CD14-positive monocyte (primary cell): ENCODE measurements around the gene PRCD. TPM values are rescaled to one million over a fixed set of nuclear protein-coding genes. Genes with fewer than 3 reads are reported as not detected.

ENCODE experiments used
- DNase-seq, 3 donors: peaks; one replicate each; pipeline ENCODE4 v3.0.0-alpha.2; 2011 to 2022
- H2AFZ ChIP-seq: 2 replicates; pipeline ENCODE4 v1.6.0; 2012; ENCODE audit warnings: mild to moderate bottlenecking, low read depth, low read length, inconsistent platforms; ENCODE audit not compliant: insufficient read depth, poor library complexity, severe bottlenecking
- H3K27ac ChIP-seq, 2 donors: 1 replicate in 1 of 2; 2 replicates in 1 of 2; pipeline ENCODE4 v1.5.1; 2012 to 2013; ENCODE audit warnings: low read length in 2 of 2, control low read depth in 1 of 2, inconsistent platforms in 1 of 2, low read depth in 1 of 2, mild to moderate bottlenecking in 1 of 2
- H3K27me3 ChIP-seq, 2 donors: one replicate each; pipeline versions ENCODE4 v1.6.0 to v1.6.1; 2011 to 2013; ENCODE audit warnings: low read length in 2 of 2; ENCODE audit not compliant: control insufficient read depth in 2 of 2, insufficient read depth in 2 of 2
- H3K36me3 ChIP-seq, 2 donors: replicated peaks in 1 of 2; 1 replicate in 1 of 2; 2 replicates in 1 of 2; pipeline versions ENCODE4 v1.5.1 to v1.6.1; 2012 to 2013; ENCODE audit warnings: low read length in 2 of 2, control low read depth in 1 of 2, inconsistent platforms in 1 of 2, mild to moderate bottlenecking in 1 of 2; ENCODE audit not compliant: insufficient read depth in 2 of 2, control insufficient read depth in 1 of 2
- H3K4me1 ChIP-seq, 2 donors: 1 replicate in 1 of 2; 2 replicates in 1 of 2; pipeline versions ENCODE4 v1.5.1 to v1.6.1; 2012 to 2013; ENCODE audit warnings: low read length in 2 of 2, control low read depth in 1 of 2, inconsistent platforms in 1 of 2, mild to moderate bottlenecking in 1 of 2, moderate library complexity in 1 of 2; ENCODE audit not compliant: insufficient read depth in 2 of 2, control insufficient read depth in 1 of 2
- H3K4me2 ChIP-seq: replicated peaks from 2 replicates; pipeline ENCODE3; 2012; ENCODE audit warnings: low read length, moderate library complexity, mild to moderate bottlenecking; ENCODE audit not compliant: poor library complexity, severe bottlenecking; ENCODE audit errors: extremely low read depth
- H3K4me3 ChIP-seq, 3 experiments: fragments of 200-600 bp in 1 of 3; sonication (generic) in 1 of 3; replicated peaks in 1 of 3; 1 replicate in 2 of 3; 2 replicates in 1 of 3; pipeline ENCODE4 v1.5.1; 2011 to 2013; ENCODE audit warnings: low read length in 3 of 3, mild to moderate bottlenecking in 3 of 3, control low read depth in 2 of 3, low read depth in 2 of 3, inconsistent platforms in 1 of 3, moderate library complexity in 1 of 3
- H3K79me2 ChIP-seq: 2 replicates; pipeline ENCODE4 v1.6.0; 2012; ENCODE audit warnings: mild to moderate bottlenecking, control low read depth, inconsistent platforms, low read length, moderate library complexity; ENCODE audit not compliant: insufficient read depth
- H3K9ac ChIP-seq: 2 replicates; pipeline ENCODE4 v1.6.0; 2017; ENCODE audit warnings: low read length, mild to moderate bottlenecking; ENCODE audit not compliant: insufficient read depth, poor library complexity, severe bottlenecking
- H3K9me3 ChIP-seq, 2 donors: replicated peaks in 1 of 2; 1 replicate in 1 of 2; 2 replicates in 1 of 2; pipeline versions ENCODE4 v1.5.1 to v1.6.1; 2012 to 2013; ENCODE audit warnings: low read length in 2 of 2, control low read depth in 1 of 2; ENCODE audit not compliant: control insufficient read depth in 1 of 2, insufficient read depth in 1 of 2
- H4K20me1 ChIP-seq: 2 replicates; pipeline ENCODE4 v1.6.0; 2012; ENCODE audit warnings: mild to moderate bottlenecking, low read length, control low read depth, moderate library complexity; ENCODE audit not compliant: insufficient read depth
- H3K27ac Mint-ChIP-seq, 7 donors: one replicate each; pipeline ENCODE4 v1.8.0; 2020; ENCODE audit warnings: mild to moderate bottlenecking in 7 of 7, mixed read lengths in 7 of 7, moderate library complexity in 6 of 7, inconsistent platforms in 2 of 7
- H3K27me3 Mint-ChIP-seq, 3 donors: one replicate each; pipeline ENCODE4 v1.8.0; 2021 to 2022; ENCODE audit warnings: low read depth in 3 of 3, mild to moderate bottlenecking in 3 of 3, mixed read lengths in 3 of 3, moderate library complexity in 3 of 3, inconsistent platforms in 1 of 3
- H3K36me3 Mint-ChIP-seq, 2 donors: one replicate each; pipeline ENCODE4 v1.8.0; 2020; ENCODE audit warnings: mixed read lengths in 2 of 2, inconsistent platforms in 1 of 2, mild to moderate bottlenecking in 1 of 2
- H3K4me1 Mint-ChIP-seq: one replicate; pipeline ENCODE4 v1.8.0; 2020; ENCODE audit warnings: mild to moderate bottlenecking, mixed read lengths
- H3K4me3 Mint-ChIP-seq, 2 donors: one replicate each; pipeline ENCODE4 v1.8.0; 2020; ENCODE audit warnings: mild to moderate bottlenecking in 2 of 2, mixed read lengths in 2 of 2, moderate library complexity in 1 of 2
- H3K9me3 Mint-ChIP-seq, 7 donors: one replicate each; pipeline ENCODE4 v1.8.0; 2020 to 2022; ENCODE audit warnings: mixed read lengths in 7 of 7, mild to moderate bottlenecking in 6 of 7, moderate library complexity in 6 of 7, inconsistent platforms in 2 of 7
- WGBS: methylation state at CpG from one replicate; pipeline ENCODE4 v1.1.5; 2013; ENCODE audit warnings: missing lambda C conversion rate; ENCODE audit not compliant: insufficient coverage; 5-methylcytosine and 5-hydroxymethylcytosine counted together
- intact Hi-C, 2 donors: fragments of 100-400 bp; cut with micrococcal nuclease; formaldehyde crosslinking; loops; one replicate each; pipeline versions ENCODE4 v1.15.0 to v1.15.1; 2023
- polyA plus RNA-seq, 3 donors: library from polyadenylated mRNA; depleted of rRNA in 1 of 3; unstranded in 2 of 3; stranded (reverse) in 1 of 3; fragments of 300-500 nt in 2 of 3; fragments of >200 nt in 1 of 3; fragmentation: Illumina TruSeq in 2 of 3; gene quantifications; 1 replicate in 2 of 3; 2 replicates in 1 of 3; pipeline ENCODE4 v1.2.3, GENCODE V29; 2012 to 2021
- TF ChIP-seq, protein P1 (sequence below): fragments of 200-600 bp; IDR thresholded peaks from one replicate; pipeline ENCODE4 v1.8.0; 2022; ENCODE audit warnings: antibody characterized with exemption, mild to moderate bottlenecking

Gene PRCD
- polyA plus RNA-seq, 3 donors = not detected

DNA sequence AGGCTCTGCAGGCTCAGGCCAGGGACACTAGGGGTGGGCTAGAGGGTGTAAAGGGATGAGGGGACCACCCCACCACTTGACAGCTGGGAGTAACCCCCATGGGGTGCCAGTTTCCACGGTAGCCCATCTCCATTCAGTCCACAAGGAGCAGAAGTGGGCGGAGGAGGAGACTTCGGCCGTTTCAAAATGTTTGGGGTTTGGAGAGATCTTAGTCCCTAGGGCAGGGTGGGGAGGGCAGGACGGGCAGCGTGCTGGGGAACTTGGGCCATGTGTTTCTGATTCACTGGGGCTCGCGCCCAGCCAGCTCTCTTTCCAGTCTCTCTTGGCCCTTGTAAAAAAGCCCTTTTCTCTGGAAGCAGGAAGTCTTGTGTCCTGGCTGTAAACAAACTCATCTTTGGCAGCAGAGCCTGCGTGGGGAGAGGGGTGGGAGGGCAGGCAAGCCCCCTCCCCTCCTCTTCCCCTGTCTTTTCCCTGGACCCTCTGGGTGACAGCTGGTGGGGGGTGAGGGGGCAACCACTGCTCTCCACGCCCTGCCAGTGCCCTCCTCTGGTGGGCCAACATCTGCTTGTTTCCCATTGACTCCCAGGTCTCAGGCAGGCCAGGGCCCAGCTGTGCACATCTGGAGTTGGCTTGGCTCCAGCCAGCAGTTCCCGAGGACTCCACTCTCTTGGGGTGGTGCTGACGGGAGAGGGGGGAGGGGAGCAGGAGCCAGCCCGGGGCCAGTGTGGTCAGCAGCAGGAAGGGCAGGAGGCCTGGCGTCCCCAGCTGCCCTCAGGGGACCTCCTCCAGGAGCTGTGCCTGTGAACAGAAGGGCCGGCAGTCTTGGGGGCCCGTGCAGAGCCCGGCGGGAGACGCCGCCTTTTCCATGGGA, 10.4 kb upstream of the PRCD start:
- Histone ChIP-seq H3K27ac (no peak overlapping the region), H3K27me3 (peaks cover 0 to 23% of the 10 kb centered on the region in 2 donors), H3K4me1 (peaks cover 4 to 16% of the 10 kb centered on the region in 2 donors), H4K20me1 (no peaks in the 10 kb centered on the region), H3K79me2 (no peaks in the 10 kb centered on the region), H3K4me3 (no peak overlapping the region), H3K9ac (no peak overlapping the region), H3K36me3 (no peaks in the 10 kb centered on the region), H3K4me2 (no peak overlapping the region), H3K9me3 (no peaks in the 10 kb centered on the region), H2AFZ (no peak overlapping the region)
- Mint-ChIP-seq H3K27me3 (peaks cover 18 to 28% (median 26%) of the 10 kb centered on the region in 3 donors), H3K36me3 (no peaks in the 10 kb centered on the region), H3K9me3 (peaks cover 0 to 3% (median 0%) of the 10 kb centered on the region in 7 donors), H3K4me3 (no peak overlapping the region), H3K4me1 (peaks cover 18% of the 10 kb centered on the region), H3K27ac (peak overlapping the region in 1 of 7 donors; percentile 21)
- 33% methylated on average over 10 of the region's 20 CpGs for WGBS
- TF ChIP-seq, protein P1, sequence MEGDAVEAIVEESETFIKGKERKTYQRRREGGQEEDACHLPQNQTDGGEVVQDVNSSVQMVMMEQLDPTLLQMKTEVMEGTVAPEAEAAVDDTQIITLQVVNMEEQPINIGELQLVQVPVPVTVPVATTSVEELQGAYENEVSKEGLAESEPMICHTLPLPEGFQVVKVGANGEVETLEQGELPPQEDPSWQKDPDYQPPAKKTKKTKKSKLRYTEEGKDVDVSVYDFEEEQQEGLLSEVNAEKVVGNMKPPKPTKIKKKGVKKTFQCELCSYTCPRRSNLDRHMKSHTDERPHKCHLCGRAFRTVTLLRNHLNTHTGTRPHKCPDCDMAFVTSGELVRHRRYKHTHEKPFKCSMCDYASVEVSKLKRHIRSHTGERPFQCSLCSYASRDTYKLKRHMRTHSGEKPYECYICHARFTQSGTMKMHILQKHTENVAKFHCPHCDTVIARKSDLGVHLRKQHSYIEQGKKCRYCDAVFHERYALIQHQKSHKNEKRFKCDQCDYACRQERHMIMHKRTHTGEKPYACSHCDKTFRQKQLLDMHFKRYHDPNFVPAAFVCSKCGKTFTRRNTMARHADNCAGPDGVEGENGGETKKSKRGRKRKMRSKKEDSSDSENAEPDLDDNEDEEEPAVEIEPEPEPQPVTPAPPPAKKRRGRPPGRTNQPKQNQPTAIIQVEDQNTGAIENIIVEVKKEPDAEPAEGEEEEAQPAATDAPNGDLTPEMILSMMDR = no peak
- peak in 2 of 3 donors; percentile 34 to 54 for DNase-seq
- intact Hi-C loops = loop anchor here in 1 of 2 donors (10.0 kb wide), 1 partner anchor 175 kb away; no protein-coding TSS in a partner anchor

DNA sequence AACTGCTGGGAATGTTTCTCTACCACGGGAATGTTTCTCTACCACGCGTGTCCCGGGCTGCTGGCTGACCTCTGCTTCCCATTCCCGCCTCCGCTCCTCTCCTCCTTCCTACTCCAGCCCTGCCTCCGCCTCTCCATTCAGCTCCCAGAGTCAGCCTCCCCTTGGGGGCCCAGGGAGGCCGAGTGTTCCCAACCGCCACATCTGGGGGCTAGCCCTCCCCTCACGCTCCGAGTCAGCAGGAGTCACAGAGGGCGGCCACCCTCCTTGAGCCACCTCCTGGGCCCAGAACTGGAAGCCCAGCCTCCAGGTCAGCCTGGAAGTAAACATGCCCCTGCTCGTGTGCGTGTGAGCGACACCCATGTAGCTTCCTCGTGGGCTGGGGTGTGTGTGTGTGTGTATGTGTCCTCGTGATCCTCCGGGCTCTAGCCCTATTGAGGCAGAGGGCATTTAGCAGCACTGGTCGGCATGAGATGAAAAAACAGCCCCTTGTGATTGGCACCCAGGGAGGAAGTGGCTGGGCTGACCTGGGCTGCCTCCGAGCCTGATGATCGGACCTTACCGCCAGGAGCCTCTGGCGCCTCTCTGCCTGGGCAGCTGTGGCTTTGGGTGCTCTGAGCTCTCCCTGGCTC, 9.6 kb upstream of the PRCD start:
- Histone ChIP-seq H3K9ac (no peak overlapping the region), H4K20me1 (no peaks in the 10 kb centered on the region), H3K27me3 (peaks cover 0 to 23% of the 10 kb centered on the region in 2 donors), H3K9me3 (no peaks in the 10 kb centered on the region), H3K79me2 (no peaks in the 10 kb centered on the region), H3K27ac (no peak overlapping the region), H3K36me3 (no peaks in the 10 kb centered on the region), H3K4me2 (no peak overlapping the region), H3K4me3 (no peak overlapping the region), H2AFZ (peak overlapping the region; percentile 31), H3K4me1 (peaks cover 4 to 16% of the 10 kb centered on the region in 2 donors)
- H3K27ac Mint-ChIP-seq = peak overlapping the region in 1 of 7 donors; percentile 37
- TF ChIP-seq, protein P1 = no peak
- peak in 1 of 3 donors; percentile 43 for DNase-seq
- H3K9me3 Mint-ChIP-seq = peaks cover 0 to 3% (median 0%) of the 10 kb centered on the region in 7 donors
- H3K4me1 Mint-ChIP-seq = peaks cover 18% of the 10 kb centered on the region
- intact Hi-C loops = no loop called here
- no peaks in the 10 kb centered on the region for H3K36me3 Mint-ChIP-seq
- peak overlapping the region in 1 of 2 donors; percentile 27 for H3K4me3 Mint-ChIP-seq
- H3K27me3 Mint-ChIP-seq = peaks cover 20 to 30% (median 26%) of the 10 kb centered on the region in 3 donors
- WGBS = 81% methylated on average over 15 of the region's 23 CpGs
